ENCODE results near the gene OTOF. TPM values are rescaled to one million over a fixed set of nuclear protein-coding genes. Genes with fewer than 3 reads are reported as not detected.
A peak's percentile ranks its signal among the peaks of the same experiment; 100 is the strongest.
"Not testable (repeated sequence)": the region's sequence is repeated elsewhere in the genome, so short reads cannot be mapped to it uniquely, and the experiment has no call there.

OTOF gene
- total and polyA plus RNA-seq, 2 donors (not counting 3 experiments of a cell fraction or from before 2014, with no cell fraction given) = 0.06 to 0.22 TPM

- no TSS peak for BruUV-seq (replicated peaks)
- Histone ChIP-seq H3K9ac (replicated peaks; ENCODE audit: extremely low read depth, insufficient read depth, low read length) (no peak overlapping the region), H3K27ac (ENCODE audit: insufficient read depth, low read depth, low read length) (no peak overlapping the region), H3K79me2 (ENCODE audit: control insufficient read depth, insufficient read depth, low read length) (no peaks in the 10 kb centered on the region), H4K20me1 (replicated peaks; ENCODE audit: control insufficient read depth, extremely low read depth, insufficient read depth, low read length) (no peaks in the 10 kb centered on the region), H3K36me3 (ENCODE audit: control insufficient read depth in 2 of 2, extremely low read depth in 1 of 2, insufficient read depth in 2 of 2, low read length in 2 of 2) (no peaks in the 10 kb centered on the region), H3K9me3 (replicated peaks; ENCODE audit: control insufficient read depth, insufficient read depth, low read length) (no peaks in the 10 kb centered on the region), H3K27me3 (ENCODE audit: control insufficient read depth in 2 of 2, insufficient read depth in 2 of 2, low read length in 2 of 2) (no peaks in the 10 kb centered on the region), H3K9me1 (replicated peaks; ENCODE audit: control insufficient read depth, extremely low read depth, insufficient read depth, low read length) (no peaks in the 10 kb centered on the region), H3K4me1 (ENCODE audit: control insufficient read depth, extremely low read depth, insufficient read depth, low read length) (no peaks in the 10 kb centered on the region), H2AFZ (ENCODE audit: low read depth, low read length) (no peak overlapping the region), H3K4me3 (replicated peaks in 1 of 3; ENCODE audit: insufficient read depth in 1 of 3, low read depth in 1 of 3, low read length in 3 of 3) (no peak overlapping the region), H3K4me2 (ENCODE audit: insufficient read depth, low read length) (no peak overlapping the region)
- peak; percentile 82 for FAIRE-seq
- dilution Hi-C loops (cut with MboI; ENCODE audit: extremely low pct_ligation_motif_present, low sequenced_read_pairs) = no loop called here
- DNase-seq (ENCODE audit: low read depth, low spot score) = peak; percentile 61
- ChIA-PET CTCF (interaction anchor here (0.6 to 3.2 kb wide), 14 partner anchors 9 to 479 kb away, joined by 3 to 15 read pairs (median 4); no protein-coding TSS in a partner anchor), POLR2A (no interaction called here)
- intact Hi-C loops (cut with micrococcal nuclease) = loop anchor here (1.0 to 5.0 kb wide), 2 partner anchors 34 to 227 kb away; partner anchors contain the start of genes HADHA and HADHB
- no peak for TF ChIP-seq MAX (IDR thresholded peaks at IDR 0.05; ENCODE audit: insufficient read depth, insufficient read length)
- peak; percentile 62 to 79 for TF ChIP-seq CTCF (IDR thresholded peaks at IDR 0.05; ENCODE audit: extremely low read depth in 1 of 2, insufficient read depth in 1 of 2, low read depth in 1 of 2, low read length in 2 of 2)
Measured at GRCh38 chr2:26469092-26469710, 8.7 kb downstream of the OTOF start.

- intact Hi-C loops (cut with micrococcal nuclease) = loop anchor here (5.0 kb wide), 1 partner anchor 226 kb away; the partner anchor contains the start of genes HADHA and HADHB
- FAIRE-seq; BruUV-seq (replicated peaks); H3K27ac ChIP-seq (ENCODE audit: insufficient read depth, low read depth, low read length); H4K20me1 ChIP-seq (replicated peaks; ENCODE audit: control insufficient read depth, extremely low read depth, insufficient read depth, low read length); dilution Hi-C loops (cut with MboI; ENCODE audit: extremely low pct_ligation_motif_present, low sequenced_read_pairs); POLR2A ChIA-PET; H3K36me3 ChIP-seq (ENCODE audit: control insufficient read depth in 2 of 2, extremely low read depth in 1 of 2, insufficient read depth in 2 of 2, low read length in 2 of 2); H3K9ac ChIP-seq (replicated peaks; ENCODE audit: extremely low read depth, insufficient read depth, low read length); H3K9me3 ChIP-seq (replicated peaks; ENCODE audit: control insufficient read depth, insufficient read depth, low read length); DNase-seq (ENCODE audit: low read depth, low spot score); H3K9me1 ChIP-seq (replicated peaks; ENCODE audit: control insufficient read depth, extremely low read depth, insufficient read depth, low read length); H2AFZ ChIP-seq (ENCODE audit: low read depth, low read length); H3K79me2 ChIP-seq (ENCODE audit: control insufficient read depth, insufficient read depth, low read length); H3K4me3 ChIP-seq (replicated peaks in 1 of 3; ENCODE audit: insufficient read depth in 1 of 3, low read depth in 1 of 3, low read length in 3 of 3); H3K27me3 ChIP-seq (ENCODE audit: control insufficient read depth in 2 of 2, insufficient read depth in 2 of 2, low read length in 2 of 2); H3K4me2 ChIP-seq (ENCODE audit: insufficient read depth, low read length); H3K4me1 ChIP-seq (ENCODE audit: control insufficient read depth, extremely low read depth, insufficient read depth, low read length): not testable (repeated sequence)
- CTCF ChIA-PET = interaction anchor here (0.7 to 3.2 kb wide), 13 partner anchors 10 to 485 kb away, joined by 3 to 15 read pairs (median 3); no protein-coding TSS in a partner anchor
Measured at GRCh38 chr2:26468544-26468943, 9.4 kb downstream of the OTOF start.

Measured in endothelial cell of umbilical vein (primary cell).